NCI-H1436 treated with DMSO at 0.1 percent for 48 hours (cell line): ENCODE results near the gene APOBR.
"Not testable (repeated sequence)": the region's sequence is repeated elsewhere in the genome, so short reads cannot be mapped to it uniquely, and the experiment has no call there.

Experiments used
- DNase-seq: peaks from one replicate; lab custom pipeline; 2025; lab: John Stamatoyannopoulos, UW

APOBR gene

DNA sequence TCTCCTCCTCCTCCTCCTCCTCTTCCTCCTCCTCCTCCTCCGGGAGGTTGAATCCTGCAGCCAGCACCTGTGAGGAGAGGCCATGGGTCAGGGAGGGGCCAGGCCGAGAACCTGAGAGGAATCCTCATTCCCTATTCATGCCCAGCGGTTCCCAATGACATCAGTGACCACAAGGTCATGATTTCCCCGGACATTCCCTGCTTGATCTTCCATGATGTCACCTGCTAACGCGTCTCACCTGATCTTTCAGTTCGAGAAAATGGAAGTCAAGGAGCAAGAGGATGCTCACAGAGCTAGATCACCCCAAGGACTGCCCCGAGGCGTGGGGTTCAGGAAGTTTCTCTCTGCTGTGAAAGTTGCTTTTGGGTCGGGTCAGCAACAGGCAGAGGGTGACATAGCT, 5.4 kb downstream of the APOBR start:
- no peak for DNase-seq

DNA sequence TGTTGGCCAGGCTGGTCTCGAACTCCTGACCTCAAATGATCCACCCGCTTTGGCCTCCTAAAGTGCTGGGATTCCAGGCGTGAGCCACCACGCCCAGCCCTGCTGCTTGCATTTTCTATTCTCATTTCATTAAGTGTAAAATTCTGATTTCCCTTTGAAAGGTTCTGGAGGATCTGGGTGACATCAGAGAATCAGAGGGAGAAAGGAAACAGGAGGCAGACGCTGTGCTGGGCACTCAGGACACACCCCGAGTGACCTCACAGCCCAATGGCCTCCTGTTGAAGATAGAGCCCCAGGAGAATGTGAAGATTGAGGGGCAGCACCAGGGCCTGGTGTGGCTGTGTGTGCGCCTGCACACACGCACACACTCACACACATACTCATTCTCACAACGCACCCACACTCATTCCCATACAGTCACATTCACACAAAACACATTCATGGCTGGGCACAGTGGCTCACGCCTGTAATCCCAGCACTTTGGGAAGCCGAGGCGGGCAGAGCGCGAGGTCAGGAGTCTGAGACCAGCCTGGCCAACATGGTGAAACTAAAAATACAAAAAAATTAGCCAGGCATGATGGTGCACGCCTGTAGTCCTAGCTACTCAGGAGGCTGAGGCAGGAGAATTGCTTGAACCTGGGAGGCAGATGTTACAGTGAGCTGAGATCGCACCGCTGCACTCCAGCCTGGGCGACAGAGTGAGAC, 6.2 kb downstream of the APOBR start:
- not testable (repeated sequence) for DNase-seq

DNA sequence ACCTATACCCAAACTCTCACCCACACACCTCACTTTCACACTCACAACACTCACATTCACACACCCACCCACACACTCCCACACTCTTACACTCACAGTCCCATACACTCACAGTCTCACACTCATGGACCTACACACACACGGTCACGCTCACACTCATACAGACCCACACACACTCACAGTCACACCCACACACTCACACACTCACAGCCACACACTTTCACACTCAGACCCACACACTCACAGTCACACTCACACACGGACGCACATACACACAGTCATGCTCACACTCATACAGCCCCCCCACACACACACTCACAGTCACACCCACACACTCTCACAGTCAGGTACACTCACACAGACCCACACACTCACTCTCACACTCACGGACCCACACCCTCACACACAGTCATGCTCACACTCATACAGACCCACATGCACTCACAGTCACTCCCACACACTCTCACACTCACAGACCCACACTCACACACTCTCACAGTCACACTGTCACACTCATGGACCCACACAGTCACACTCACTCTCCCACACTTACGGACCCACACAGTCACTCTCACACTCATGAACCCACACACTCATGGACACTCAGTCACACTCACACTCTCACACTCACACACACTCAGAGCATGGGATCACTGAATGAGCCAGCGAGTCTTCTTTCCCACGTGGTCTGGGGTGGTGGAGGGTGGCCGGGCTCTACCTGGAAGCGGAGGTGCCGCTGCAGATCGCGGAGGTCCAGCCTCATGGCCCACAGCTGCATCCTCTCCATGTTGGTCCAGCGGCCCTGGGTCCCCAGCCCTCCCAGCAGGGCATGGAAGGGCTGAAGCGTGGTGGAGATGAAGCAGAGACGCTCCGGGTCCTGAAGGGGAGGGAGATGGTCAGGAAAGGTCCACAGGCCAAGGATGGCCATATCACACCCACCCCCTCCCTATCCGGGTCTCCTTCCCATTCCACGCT, 7.1 kb downstream of the APOBR start:
- DNase-seq: no peak

DNA sequence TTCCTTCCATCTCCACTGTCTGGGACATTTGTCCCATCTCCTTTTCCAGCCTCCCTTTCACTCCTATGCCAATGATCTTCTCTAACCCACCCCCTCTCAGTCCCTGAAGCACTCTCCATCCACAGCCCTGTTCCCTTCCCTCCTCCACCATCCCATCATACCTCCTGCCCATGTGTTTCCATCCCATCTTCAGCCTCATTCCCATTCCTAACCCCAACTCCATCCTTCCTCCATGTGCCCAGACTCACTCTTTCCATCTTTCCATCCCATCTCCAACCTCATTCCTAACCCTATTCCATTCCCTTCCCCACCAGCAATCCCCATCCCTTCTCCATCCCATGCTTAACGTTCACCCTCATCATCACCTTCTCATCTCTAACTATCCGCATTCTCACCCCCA, 7.8 kb downstream of the APOBR start:
- no peak for DNase-seq

DNA sequence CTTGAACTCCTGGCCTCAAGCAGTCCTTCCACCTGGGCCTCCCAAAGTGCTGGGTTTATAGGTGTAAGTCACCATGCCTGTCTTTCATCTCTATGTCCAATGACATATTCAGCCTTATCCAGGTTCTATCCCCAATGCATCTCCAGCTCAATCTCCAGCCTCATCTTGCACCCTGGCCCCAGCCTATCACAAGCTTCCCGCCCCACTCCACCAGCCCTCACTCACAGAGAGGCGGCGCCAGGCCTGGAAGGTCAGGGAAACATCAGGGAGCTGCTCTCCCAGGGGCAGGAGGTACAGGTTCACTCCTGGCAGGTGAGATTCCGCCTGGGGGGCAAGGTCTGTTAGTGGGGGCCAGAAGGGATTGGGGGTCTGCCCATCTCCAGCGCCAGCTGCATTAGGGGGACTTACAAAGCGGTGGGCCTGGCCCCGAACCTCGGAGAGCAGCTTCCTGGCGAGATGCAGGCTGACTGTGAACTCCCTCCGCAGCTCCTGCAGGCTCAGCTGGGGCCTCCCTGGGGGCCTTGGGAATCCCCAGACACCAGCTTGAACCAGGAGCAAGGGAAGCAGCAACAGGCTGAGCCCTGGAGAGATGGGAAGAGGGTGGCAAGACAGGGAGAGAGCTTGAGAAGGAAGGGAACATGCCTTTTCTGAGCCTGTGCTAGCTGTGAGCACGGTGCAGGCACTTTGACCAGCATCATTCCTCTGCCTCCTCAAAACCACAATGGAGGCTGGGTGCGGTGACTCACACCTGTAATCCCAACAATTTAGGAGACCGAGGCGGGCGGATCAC, 9.2 kb downstream of the APOBR start:
- DNase-seq: no peak

DNA sequence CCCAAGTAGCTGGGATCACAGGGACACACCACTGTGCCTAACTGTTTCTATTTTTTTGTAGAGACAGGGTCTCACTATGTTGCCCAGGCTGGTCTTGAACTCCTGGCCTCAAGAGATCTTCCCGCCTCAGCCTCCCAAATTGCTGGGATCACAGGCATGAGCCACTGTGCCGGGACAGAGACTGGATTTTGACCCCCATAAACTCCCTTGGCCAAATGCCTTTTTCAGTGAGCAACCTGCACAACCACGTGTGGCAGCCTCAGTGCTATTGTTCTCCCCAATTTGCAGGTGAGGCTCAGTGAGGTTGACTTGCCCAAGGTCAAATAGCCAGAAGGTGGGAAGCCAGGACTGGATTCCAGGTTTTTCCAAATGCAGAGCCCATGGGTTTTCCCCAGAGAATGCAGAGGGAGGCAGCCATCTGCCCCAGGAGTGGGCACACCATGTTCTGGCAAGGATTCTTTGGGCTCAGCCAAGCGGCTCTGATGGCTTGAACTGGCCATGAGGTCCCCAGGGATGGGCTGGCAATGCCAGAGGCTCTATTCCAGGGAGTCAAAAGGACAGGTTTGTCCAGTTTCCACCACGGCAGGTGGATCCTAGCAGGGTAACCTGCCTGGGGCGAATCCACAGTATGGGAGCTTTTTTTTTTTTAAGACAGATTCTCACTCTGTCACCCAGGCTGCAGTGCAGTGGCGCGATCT, 10.4 kb downstream of the APOBR start:
- DNase-seq: no peak

DNA sequence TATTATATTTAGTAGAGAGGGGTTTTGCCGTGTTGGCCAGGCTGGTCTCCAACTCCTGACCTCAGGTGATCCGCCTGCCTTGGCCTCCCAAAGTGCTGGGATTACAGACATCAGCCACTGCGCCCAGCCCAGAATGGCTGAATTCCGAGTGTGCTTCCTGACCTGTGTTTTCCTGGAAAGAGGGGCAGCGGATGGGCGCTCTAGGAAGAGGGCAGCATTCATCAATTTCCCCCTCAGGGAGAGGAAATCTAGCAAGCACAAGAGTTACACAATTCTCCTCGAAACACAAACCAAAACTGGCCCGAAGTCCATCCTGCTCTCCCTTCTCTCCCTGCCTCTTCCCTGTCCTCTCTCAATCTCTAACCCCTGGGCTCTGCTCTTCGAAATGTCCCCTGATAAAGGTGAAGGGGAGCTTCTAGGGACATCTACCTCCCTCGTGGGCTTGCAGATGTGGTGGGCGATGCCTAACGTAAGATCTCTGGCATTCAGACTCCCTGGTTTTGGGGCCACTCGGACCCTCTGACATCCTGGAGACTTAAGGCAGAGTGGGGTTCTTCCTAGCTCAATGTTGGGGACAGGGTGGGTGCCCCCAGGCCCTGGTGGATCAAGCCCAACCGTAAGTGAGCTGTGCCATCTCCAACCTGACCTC, 11.2 kb downstream of the APOBR start:
- no peak for DNase-seq

DNA sequence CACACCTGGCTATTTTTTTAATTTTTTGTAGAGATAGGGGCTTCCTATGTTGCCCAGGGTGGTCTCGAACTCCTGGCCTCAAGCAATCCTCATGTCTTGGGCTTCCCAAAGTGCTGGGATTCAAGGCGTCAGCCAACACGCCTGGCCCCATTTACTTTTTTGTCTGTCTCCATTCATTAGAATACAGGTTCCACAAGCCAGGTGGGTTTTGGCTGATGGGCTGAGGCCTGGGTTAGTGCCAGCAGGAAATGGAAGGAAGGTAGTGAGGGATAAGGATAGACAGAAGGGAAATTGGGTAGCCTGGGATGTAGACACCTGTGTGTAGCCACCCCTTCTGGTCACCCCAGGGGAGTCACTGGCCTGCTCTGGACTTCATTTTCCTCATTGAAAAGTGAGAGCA, 16.6 kb downstream of the APOBR start:
- no peak for DNase-seq

DNA sequence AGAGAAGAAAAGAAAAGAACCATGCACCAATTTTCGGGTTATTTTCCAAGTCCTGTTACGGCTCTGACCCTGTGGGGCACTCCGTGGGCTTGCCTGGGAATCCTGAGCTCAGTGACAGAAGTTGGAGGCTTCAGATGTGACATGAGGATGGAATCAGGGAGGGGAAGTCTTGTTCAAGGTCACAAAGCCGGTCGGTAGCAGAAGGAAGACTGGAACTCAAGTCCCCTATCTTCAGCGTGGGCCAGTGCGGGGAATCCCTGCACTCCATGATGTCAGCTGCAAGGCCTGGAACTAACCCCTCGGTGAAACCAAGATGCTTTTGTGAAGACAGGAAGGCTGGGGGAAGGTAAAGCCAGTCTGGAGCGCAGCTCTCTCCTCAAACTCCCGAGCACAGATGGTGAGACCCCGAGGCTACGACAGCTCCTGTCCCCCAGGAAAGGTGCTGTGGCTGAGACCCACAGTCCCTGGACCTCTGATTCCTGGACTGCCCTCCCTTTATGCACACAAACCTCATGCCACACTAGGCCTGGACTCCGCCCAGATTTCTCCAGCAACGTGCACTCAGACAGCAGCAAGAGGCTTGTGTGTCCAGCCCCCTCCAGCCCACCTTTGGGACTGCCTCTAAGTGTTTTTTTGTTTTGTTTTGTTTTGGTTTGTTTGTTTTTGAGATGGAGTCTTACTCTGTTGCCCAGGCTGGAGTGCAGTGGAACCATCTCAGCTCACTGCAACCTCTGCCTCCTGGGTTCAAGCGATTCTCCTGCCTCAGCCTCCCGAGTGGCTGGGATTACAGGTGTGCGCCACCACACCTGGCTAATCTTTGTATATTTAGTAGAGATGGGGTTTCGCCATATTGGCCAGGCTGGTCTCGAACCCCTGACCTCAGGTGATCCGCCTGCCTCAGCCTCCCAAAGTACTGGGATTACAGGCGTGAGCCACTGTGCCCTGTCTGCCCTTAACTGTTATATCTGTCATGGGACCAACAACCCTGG, 17.7 kb downstream of the APOBR start:
- DNase-seq: no peak

DNA sequence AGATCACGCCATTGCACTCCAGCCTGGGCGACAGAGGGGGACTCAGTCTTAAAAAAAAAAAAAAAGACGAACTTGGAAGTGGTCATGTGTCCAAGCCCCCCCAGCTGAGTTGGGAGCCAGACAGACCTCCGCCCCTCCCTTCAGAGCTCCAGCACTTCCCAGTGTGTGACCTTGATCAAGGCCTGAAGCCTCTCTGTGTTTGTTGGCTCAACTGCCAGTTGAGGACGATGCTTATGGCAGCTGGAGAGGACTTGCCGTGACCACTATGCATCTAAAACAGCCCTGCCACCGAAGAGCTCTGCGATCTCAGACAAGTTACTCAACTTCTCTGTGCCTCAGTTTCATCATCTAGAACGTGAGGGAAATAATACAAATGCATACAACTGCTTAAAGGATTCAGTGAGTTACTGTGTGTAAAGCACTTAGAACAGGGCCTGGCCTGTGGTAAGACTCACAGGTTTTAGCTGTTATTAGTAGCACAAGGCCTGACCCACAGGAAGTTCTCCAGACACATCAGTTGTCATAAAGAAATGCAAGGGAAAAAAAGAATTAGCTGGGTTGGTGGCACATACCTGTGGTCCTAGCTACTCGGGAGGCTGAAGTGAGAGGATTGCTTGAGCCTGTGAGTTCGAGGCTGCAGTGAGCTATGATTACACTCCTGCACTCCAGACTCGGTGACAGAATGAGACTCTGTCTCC, 19.2 kb downstream of the APOBR start:
- no peak for DNase-seq

DNA sequence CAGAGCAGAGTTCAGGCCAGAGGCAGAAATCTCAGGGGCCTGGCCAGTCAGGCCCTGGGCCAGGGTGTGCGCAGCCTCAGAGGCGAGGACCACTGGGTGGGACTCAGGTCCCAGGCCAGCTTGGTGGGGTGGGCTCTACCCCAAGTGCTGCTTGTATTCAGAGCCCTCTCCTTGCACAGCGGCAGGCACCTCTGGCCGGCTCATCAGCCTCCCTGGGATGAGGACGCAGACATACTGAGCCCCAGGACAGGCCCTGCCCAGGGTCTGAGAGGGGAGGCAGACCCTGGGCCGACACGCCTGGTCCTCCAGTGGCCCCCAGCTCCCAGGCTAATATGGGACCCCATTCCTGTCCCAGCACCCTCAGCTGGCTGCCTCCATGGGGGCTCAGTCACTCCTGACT, 19.8 kb downstream of the APOBR start:
- no peak for DNase-seq

DNA sequence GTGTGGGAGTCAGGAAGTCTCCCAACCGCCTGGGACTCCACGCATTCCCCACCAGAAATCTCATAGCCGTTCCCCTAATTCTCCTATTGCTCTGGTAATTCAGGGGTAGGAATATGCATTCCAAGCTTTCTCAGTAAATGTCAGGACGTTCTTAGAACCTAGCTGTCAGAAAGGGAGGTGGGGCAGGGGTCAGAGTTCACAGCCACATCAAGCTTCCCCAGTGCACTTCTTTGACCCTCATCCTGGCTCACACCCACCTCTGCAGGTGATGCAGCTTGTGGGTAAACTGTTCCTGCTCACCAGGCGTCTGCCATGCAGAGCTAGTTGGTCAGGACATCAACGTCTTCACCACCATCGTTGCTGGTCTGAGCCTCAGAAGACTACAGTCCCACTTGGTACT, 26.2 kb downstream of the APOBR start:
- DNase-seq: no peak

DNA sequence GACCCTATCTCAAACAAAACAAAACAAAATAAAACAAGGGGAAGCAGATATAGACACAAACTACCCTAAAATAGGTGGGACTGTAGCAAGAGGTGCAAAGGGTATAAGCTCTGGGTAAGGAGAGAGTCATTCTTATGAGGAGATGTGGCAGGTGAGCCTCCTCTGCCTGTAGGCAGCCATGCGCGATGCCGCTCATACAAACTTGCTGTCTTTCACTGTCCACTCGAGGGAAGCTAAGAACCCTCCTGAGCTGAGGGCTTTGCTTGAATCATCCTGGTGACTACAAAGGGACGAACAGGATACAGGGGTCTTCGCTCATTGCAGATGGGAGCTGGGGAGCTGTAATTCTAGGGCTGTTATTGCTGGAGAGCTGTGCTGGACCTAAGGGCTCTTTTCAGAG, 27.0 kb downstream of the APOBR start:
- no peak for DNase-seq

DNA sequence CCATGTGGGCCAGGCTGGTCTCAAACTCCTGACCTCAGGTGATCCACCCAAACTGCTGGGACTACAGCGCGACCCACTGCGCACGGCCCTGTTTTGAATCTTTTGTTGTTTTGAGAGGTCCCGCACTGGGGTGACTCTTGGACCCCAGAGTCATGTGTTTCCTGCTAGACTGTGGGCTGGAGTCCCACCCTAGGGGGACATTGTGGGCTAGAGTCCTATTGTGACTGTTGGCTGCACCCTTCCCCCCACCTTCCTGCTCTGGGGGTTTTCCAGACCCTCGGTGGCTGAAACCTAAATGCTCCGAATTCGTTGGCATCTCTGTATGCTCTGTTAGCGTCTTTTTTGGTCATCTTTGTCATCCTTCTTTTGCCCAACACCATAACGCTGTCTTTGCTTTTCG, 28.3 kb downstream of the APOBR start:
- DNase-seq: no peak

DNA sequence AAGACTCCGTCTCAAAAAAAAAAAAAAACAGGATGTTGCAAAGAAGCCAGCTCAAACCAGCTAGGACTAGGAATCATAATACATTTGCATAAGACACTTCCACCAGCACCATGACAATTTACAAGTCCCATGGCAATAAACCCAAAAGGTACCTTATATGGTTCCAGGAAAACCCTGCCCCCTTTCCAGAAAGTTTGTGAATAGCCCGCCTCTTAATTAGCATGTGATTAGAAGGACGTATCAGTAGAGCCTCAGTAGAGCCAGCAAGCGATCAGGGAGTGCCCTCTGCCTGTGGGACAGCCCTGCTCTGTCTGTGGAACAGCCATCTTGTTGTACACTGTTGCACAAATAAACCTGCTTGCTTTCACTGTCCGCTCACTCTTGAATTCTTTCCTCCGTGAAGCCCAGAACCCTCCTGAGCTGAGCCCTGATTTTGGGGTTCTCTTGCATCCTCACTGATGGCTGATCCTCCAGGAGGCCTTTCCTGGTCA, 30.3 kb downstream of the APOBR start:
- DNase-seq: no peak

DNA sequence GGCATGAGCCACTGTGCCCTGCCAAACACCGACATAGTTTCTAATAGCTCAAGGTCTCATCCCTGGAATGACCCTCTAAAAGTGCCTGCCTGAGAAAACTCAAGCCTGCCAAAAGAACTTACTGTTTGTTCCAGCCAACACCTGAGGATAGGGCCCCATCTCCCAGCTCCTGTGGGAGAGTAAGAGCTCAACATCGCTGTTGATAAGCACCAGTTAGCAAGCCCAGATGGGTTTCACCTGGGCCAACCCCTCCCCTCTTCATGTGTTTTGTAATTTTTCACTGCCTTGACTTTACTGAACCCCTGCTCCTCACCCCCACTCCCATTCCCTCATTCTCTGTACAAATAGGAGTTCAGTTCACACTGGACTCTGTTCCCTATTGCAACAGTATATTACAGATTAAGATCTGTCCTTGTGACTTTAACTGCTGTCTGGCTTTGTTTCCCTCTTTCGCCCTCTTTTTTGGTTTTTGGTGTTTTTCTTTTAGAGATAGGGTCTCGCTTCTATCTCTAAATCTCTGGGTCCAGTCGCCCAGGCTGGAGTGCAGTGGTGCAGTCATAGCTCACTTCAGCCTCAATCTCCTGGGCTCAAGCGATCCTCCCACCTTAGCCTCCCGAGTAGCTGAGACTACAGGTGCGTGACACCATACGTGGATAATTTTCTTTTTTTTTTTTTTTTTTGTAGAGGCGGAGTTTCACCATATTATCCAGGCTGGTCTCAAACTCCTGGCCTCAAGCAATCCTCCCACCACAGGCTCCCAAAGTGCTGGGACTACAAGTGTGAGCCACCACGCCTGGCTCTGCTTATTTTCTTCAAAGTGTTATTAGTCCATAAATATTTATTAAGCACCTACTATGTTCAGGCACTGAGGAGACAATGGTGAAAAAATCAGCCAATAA, 32.0 kb downstream of the APOBR start:
- no peak for DNase-seq

DNA sequence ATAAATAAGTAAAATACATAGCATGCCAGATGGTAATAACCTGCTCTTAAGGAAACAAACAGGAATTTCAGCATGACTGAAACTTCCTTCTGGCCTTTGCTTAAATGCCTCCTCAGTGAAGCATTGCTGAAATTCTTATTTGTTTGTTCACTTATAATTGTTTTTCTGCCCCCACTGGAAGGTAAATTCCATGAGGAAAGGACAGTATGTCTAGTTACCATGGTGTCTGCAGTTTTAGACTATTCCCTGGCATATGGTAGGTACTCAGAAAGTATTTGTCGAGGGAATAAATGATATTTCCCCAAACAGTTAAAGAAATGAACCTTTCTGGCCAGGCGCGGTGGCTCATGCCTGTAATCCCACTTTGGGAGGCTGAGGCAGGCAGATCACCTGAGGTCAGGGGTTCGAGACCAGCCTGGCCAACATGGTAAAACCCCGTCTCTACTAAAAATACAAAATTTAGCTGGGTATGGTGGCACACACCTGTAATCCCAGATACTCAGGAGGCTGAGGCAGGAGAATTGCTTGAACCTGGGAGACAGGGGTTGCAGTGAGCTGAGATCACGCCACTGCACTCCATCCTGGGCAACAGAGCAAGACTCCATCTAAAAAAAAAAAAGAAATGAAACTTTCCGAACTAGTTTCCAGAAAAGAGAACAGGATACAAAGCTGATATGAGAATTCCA, 32.8 kb downstream of the APOBR start:
- not testable (repeated sequence) for DNase-seq

DNA sequence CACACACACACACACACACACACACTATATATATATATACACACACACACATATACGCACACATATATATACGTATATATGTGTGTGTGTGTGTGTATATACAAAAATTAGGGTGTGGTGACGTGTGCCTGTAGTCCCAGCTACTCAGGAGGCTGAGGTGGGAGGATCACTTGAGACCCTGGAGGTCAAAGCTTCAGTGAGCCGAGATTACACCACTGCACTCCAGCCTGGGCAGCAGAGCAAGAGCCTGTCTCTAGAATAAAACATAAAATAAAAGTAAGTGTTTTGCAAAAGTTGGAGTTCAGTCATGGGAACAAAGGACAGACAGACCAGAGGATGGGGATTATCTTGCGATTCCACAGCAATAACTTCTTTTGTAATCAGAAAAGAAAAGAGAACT, 33.5 kb downstream of the APOBR start:
- no peak for DNase-seq
